GM19023 (cell line): Measurements from ENCODE around the gene PPP2R2C.

Experiments used
- ATAC-seq: cut with Tn5 transposase; IDR thresholded peaks from one replicate; pipeline ENCODE4 v1.9.1; 2021; ENCODE audit warnings: mild to moderate bottlenecking, moderate library complexity; ENCODE audit not compliant: unreplicated experiment

Gene PPP2R2C

DNA sequence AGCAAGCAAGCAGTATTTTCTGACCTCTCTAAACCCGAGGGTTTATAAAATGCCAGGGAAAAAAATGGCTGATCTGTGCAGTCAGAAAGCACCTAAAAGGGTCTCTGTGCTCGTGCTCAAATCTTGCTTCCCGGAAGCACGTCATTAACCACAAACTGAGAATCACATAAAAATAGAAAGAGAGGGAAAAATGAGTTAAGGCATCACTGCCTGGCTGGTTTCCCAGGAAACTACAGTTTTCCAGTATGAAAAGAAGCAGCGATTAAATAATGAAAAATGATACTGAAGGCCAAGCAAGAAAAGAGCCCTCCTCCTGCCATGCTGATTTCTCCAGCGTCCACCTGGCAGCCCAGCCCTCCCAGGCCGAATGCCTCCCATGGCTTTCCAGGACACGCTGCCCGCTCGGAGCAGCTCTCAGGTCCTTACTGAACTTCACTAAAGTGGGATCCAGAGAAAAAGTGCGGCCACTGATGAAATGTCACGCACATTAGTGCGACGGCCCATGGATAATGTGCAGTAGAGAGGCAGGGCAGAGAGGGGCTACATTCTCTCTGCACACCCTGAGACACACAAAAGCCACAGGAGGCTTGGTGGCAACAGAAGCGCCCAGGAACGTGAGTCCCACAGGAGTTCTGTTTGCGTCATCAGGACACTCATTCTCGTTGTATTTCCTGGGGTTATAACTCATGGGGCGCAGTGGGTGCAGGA is 122.4 kb downstream of the PPP2R2C start:
- no peak for ATAC-seq

DNA sequence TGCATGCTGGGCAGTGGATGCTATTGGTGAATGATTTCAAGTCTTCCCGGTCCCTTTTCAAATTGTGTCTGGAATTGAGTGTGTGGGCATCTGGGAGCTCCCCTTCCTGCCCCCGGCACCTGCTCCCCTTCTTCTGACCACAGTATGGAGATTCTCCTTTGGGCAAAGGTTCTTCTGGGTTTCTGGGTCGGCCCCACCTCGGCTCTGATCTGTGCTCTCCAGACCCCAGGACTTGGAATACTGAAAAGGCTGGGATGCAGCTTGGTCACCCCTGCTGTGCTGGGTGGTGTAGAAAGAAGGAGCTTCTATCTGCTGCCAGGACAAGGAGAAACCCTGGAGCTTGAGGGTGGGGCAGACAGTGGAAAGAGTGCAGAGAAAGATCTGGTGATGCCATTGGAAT is 124.0 kb downstream of the PPP2R2C start:
- ATAC-seq = no peak

DNA sequence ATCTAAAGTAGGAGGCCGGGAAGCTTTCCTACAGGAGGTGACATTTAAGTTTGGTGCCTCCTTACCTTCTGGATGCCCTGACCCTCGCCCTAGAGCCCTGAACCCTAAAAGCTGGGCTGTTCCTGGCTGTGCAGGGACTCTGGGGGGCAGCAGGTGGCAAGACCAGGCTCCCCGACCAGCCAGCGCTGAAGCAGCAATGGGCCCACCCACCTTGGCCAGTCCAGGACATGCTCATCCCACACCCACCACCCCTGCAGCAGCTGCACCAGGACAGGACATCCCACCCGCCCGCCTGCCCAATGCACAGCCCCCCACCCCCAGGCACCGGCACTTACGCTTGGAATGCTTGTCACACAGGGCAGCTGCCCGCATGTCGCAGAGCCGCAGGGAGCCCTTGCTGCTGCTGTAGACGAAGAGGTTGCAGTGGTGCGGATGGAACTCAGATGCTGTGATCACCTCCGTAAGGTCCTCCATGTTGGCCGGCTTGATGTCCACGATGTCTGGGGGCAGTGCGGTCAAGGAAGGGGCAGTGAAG is 124.8 kb downstream of the PPP2R2C start:
- ATAC-seq = no peak

DNA sequence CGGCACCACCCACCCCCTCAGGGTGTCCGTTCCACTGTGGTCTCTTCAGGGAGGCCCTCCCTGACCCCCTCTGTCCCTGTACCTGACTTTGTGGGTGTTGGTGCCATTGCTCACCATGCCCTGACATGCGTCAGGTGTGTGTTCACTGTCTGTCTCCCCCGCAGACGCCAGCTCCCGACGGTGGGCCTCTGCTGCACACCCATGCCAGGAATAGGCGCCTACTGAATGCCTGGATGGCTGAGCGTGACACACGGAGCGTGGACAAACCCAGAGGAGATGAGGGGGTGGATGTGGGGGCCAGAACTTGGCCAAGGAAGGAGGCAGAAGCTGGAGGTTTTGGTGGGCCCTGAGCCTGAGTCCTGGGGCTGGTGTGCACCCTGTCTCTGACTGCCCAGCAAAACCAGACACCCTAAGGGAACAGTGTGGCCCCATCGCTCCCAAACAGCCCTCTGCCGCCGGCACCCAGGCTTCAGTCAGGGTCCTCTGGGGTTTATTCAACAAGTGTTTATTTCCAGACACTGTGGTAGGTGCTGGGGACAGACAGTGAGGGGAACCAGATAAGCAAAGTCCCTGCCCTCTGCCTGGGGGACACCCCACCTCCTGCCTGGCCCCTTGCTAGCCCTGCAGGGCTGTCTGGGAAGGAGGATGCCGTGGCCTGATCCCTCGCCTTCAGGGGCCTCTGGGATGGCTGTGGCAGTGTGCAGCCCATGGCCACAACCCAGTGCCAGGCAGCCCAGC is 125.9 kb downstream of the PPP2R2C start:
- no peak for ATAC-seq

DNA sequence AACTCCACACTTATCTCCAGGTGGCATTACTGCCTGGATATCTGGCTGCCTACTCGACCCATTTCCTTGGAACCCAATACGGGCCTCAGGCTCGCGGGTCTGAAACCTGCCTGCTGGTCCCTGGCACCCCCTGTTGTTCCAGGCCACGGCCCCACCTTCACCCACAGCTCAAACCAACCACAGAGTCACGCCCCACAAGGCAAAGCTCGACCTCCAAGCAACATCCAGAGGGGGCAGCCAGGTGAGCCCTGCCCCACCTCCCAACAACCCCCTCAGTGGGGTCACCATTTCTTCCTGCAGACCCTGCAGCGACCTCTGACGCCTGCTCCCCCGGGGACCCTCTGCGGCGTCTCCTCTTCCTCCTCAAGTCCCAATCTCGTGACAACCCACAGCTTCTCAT is 126.5 kb downstream of the PPP2R2C start:
- ATAC-seq = no peak

DNA sequence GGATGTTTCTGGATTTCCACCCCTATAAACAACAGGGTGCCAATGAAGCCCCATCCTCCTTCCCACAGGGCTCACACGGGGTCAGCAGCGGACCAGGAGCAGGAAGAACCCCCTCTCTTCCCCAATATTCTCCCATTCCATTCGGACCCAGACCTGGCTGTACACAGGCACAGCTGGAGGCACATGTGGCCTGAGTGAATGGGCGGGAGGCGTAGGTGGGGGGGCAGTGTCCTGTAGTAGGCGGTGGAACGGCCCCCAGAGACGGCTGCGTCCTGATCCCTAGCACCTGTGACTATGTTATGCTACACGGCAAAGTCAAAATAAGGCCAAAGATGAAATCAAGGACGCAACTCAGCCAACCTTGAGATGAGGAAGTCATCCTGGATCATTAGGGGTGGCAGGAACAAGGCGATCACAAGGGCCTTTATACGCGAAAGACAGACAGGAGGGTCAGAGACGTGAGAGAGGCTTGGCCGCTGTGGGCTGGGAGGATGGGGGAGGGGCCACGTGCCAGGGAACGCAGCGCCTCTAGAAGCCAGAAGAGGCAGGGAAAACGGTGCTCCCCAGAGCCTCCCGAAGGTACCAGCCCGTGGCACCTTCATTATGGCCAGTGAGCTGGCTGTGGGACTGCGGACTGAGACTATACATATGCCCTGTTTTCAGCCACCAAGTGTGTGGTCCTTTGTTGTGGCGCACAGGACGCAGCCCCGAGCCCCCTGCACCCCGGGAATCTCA is 127.2 kb downstream of the PPP2R2C start:
- ATAC-seq = no peak

DNA sequence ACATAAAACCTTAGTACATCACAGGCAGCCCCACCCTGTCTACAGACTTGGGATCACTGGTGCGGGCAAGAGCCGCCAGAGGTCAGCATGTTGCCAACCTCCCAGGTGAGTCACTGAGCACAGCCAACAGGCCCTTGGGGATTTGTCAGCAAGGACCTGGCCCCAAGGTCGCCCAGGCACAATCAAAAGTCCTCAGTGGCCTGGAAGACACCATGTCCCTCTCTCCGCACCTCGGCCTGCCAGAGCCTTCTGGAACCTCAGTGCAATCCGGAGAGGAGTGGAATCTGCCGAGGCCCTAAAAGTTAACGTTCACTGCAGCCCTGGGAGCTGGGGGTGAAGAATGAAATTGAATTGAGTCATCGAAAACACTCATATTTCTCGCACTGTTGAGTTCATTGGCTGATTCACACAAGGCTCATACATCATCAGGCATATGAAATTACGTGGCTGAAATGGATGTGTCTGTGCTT is 128.4 kb downstream of the PPP2R2C start:
- no peak for ATAC-seq

DNA sequence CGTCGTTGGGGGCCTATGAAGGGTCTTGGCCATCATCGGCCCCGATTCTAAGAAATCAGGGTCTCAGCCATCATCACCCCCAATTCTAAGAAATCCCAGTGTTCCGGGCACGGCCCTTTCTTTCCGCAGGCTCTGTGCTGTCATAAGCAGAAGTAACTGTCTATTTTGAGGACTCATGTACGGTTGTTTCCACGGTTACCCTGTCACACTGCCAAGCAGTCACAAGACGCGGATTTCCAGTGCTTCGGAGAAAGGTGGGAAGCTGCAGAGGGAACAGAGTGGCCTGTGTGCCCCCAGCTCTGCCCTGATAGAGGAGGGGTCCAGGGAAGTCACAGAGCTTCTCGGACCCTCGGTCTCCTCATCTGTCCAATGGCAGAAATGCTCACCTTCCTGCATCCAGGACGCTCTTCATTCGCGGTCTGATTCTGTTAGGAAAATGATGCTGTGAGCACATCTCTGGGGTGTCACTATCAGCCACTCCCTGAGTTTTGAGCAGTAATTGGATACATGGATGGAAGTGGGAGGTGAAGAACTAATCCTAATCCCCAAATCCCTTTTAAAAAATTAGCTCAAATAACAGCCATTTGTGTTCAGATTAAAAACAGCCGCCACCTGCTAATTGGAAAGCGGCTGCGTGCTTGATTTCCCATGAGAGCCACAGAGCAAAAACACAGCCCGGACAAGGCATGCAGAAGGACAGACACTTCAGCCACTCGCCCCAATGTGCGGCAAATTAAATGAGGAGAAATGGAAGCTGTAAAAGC is 129.7 kb downstream of the PPP2R2C start:
- ATAC-seq = no peak

DNA sequence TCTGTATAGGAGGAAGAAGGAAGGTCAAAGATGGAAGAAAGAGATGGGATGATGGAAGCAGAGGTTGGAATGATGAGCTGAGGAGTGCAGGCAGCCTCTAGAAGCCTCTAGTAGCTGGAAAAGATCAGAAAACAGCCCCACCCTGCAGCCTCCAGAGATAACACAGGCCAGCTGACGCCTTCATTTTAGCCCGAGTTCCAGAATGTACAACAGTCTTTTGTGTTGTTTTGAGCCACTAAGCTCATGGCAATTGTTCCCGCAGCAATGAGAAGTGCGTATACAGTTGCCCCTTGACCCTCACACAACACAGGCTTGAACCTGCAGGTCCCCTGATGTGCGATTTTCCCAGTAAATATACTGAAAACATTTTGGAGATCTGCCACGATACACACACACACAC is 130.7 kb downstream of the PPP2R2C start:
- ATAC-seq = no peak

DNA sequence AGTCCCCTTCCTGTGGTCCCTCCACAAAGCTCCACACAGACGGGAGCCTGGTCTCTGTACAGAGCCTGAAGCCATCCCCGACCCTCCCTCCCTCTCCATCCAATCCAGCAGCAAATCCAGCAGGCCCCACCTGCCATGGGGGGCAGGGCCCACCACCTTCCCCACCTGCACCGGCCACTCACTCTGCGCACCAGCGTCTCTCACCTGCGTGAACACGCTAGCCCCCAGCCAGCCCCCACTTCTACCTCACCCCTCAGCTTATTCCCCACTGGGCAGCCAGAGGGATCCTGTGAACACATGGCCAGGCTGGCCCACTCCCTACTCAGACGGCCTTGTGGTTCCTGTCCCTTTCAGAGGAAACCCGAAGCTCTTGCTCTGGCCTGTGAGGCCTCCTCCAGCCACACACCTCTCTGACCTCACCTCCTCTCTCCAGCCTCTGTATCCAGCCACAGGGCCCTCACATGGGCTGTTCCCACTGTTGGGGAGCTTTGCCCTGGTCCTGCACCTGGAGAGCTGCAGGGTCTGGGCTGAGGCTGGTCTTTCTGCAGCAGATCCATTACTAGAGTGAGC is 131.9 kb downstream of the PPP2R2C start:
- ATAC-seq = no peak

DNA sequence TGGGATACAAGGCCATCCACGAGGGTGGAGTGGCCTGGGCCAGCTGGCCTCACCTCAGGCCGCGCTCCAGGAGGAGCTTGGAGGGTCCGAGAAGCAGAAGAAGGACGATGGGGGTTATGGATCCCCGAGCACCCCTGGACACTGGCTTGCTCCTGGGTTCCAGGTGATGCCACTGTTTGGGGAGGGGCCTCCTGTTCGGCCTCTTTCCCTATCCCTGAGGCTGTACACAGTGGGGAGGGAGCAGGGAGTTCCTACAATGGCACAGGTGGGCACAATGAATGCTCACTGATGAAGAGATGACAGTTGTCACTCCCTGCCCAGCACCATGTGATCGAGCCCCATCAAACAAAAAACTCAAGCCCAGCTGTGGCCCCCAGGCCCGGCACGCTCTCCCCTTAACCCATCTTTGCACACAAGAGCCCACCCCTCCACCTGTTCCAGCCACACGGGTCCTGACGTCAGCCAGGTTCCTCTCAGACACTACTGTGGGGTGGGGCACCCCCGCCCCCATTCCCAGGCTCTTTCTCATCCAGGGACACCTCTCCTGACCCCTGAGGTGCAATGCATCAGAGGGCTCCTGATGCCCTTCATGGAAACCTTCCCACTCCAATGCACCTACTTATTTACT is 132.5 kb downstream of the PPP2R2C start:
- ATAC-seq = no peak

DNA sequence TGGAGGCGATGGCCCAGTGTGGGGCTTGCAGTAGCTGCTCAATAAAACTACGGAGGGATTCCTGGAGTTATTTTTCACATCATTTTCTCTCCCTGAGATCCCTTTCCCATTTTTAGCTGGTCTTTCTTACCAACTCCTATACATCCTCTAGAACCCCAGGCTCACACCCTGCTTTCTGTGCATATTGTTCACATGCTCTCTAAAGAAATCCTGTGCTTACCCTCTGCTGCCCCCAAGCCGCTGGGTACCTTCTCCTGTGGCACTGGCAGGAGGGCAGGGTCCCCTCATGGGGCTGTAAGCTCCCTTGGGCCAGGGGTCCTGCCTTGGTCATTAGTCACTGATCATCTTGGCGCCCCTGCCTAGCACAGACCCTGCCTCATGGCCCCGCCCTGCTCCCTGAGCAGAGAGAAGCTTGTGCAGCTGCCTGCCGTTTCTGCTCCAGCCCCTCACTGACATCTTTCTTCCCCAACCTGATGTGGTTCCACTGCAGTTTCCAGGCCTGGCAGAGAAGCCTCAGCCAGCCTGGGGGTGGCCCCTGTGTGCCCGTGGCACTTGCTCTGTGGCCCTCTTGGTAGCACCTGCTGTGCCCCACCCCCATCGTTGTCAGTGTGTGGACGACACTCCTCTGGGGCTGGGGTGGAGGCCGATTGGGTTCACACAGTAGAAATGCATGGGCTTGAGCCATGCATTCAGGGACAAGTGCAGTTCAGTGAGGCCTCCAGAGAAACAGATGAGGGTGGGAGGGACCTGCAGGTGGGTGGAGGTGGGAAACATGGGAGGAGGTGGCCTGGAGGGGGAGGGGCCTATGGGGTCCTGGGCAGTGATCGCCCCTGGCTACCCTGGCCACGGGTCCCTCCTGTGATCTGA is 133.2 kb downstream of the PPP2R2C start:
- ATAC-seq = no peak

DNA sequence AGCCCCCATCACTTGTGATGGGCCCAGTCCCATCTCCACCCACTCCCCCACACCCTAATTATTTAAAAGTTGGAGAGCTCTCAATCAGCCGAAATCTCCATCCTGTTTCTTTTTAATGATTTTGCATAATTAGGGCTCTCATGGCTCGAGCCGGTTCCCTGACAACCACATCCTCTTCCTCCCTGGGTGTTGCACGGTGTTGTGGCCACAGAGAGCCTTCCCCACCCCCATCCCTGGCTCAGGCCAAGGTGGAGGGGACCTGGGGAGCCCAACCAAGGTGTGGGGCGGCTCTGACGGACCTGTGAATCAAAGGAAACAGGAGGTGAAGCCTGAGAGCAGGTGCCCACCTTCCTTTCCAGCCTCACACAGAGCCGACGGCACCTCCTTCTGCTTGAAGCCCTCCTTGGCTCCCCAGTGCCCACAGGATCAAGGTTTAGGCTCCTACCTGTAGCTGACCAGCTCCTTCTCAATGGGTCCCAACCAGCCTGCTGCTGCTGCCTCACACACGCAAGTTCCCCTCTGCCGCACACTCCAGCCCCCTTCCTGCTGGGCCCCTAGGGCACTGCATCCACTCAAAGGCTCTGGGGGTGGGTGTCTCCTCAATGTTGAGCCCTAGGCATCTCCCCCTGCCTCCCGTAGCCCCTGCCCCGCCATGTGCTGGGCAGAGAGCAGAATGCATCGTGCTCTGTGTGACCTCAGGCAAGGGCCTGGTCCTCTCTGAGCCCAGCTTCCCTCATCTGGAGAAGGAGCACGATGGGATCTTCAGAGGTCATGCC is 134.1 kb downstream of the PPP2R2C start:
- no peak for ATAC-seq

DNA sequence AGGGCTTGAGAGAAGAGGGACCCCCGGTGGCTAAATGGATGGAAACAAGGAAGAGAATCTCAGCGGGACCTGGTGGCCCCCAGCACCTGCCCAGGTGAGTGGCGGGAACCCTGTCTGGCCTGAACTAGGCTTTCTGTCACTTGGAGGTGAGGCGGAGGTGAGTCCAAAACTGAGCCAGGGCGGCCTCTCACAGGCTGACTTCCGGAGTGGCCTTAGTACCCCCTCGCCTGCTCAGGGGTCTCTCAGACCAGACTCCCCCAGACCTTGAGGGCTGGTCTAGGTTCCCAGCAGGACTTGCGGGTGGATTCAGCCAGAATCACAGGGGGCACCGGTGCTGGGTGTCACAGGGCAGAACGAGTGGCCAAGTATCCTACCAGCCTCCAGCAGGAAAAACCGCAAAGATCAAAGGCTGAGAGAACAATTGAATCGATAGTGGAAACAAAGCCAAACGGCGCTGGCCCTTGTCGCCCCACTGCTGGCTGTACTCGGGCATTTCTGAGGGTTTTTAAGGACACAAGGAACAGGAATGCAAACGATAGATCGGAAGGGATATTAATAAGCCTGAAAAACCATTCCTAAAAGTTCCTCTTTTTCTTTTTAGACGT is 135.0 kb downstream of the PPP2R2C start:
- ATAC-seq = no peak

DNA sequence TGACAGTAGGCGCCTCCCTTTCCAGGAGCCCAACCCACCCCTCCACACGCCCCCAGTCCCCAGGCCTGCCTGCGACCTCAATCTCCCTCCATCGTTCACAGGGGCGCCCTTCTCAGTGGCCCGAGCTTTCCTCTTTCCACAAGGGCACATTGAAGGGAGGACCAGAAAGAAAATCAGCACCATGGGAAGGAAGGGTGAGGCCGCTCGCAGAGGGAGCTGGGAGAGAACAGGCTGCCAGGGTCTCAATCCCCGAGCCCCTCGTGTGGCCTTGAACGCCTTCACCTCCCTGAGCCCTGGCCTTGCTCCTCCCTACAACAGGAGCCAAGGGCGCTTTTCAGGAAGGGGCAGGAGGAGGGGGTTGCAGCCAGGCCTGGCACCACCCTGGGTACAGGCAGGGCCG is 136.2 kb downstream of the PPP2R2C start:
- ATAC-seq = no peak

DNA sequence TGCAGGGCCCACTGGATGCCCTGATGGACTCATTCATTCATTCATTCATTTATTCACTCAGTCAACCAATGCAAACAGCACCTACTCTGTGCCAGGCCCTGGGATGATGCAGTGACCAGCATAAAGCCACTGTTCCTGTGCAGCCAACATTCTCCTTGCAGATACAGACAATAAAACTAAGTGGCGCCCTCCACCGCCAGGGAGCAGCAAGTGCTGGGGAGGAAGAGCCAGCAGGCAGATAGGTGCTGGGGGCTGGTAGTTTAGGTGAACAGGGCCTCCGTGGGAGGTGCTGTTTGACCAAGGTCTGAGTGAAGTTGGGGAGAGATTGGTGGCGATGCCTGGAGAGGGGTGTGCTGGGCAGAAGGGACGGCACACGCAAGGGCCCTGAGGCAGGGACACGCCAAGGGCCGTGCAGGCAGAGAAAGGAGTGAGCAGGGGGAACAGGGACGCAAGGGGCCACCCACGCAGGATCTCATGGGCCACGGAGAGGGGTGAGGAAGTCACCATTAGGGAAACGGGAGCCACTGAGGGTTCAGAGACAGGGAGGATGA is 137.3 kb downstream of the PPP2R2C start:
- no peak for ATAC-seq

DNA sequence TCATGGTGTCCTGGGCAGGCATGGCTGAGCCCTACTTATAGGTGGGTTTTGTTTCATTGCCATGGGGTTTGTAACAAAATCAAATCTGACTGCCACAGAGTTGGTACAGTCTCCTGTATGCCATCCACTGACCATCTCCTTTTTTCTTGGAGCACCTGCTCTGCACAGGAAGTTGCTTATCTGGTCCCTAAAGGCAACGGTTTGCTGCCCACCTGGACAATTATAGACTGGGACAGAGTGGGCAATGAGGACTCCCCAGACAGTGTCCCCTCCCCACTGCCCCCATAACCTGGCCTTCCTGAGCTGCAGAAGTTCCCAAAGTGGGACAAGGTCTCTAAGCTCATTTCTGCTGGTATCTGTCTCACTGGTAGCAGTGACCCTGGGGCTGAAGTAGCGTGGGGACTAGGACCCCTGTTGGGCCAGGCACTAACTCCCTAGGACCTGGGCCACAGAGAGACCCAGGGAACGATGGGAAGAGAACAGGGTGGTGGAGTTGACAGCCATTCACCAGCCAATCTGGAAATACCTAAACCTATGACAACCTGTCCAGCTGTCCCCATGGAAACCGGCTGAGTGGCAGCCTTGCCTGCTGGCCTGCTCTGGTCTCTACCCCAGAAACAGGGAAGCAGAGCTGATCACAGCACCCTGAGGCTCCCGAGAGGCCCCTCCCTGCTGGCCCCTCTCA is 138.1 kb downstream of the PPP2R2C start:
- ATAC-seq = no peak
